Esophagus squamous epithelium (tissue), 4 donors: ENCODE measurements around the gene GPR35.

ENCODE experiments used
- CTCF ChIP-seq, 6 experiments: fragments of 450-650 bp in 4 of 6; fragments of 200-600 bp in 2 of 6; sonication (generic) in 2 of 6; IDR thresholded peaks; one replicate each; pipeline ENCODE4 v1.5.1; 2016 to 2019; ENCODE audit warnings: antibody characterized with exemption in 6 of 6, mild to moderate bottlenecking in 4 of 6, moderate library complexity in 4 of 6
- POLR2A ChIP-seq, 4 donors: fragments of 450-650 bp; IDR thresholded peaks; one replicate each; pipeline ENCODE4 v1.6.1; 2017; ENCODE audit warnings: antibody characterized with exemption in 4 of 4, mild to moderate bottlenecking in 4 of 4, moderate library complexity in 3 of 4

GRCh38 chr2:240631548-240632305 lies 6.4 kb downstream of the GPR35 start:
- TF ChIP-seq POLR2A (IDR thresholded peaks at IDR 0.05) (no peak), CTCF (IDR thresholded peaks at IDR 0.05) (no peak)
